ENCODE measurements around the gene DYNLL1.

The DYNLL1 gene

DNA sequence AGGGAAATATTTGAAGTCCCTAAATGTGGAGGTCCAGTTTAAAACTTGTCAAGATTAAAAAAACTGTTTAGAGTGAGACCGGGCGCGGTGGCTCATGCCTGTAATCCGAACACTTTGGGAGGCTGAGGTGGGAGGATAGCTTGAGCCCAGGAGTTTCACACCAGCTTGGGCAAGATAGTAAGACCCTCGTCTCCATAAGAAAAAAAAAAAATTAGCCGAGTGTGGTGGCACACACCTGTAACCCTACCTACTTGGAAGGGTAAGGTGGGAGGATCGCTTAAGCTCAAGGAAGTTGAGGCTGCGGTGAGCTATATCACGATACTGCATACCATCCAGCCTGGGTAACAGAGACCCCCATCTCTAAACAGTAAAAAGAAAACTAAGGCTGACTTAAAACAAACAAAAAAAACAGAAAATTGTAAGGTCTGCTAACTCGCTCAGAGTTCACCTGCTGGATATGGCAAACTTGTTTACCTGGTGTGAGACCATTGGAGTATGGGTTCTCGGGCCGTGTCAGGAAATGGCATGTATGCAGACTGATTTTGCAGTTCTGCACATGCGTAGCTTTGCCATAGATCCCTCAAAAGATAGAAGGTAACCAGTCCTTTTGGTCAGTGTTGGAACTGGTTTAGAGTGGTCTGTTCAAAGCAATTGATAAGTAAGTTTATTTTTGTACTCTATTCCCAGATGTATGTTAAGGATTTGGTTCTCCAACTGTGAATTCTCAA lies 40.3 kb downstream of the DYNLL1 start:
- Histone ChIP-seq H3K36me3 (replicated peaks; ENCODE audit: low read depth, low read length) (peaks cover 37% of the 10 kb centered on the region), H3K4me2 (ENCODE audit: low read length) (peak overlapping the region; percentile 66), H4K20me1 (ENCODE audit: insufficient read depth, low read length) (peaks cover 53% of the 10 kb centered on the region), H3K27me3 (ENCODE audit: low read depth, low read length) (no peaks in the 10 kb centered on the region), H3K79me2 (ENCODE audit: low read length) (peaks cover 71% of the 10 kb centered on the region), H3K9ac (ENCODE audit: low read length) (peak overlapping the region; percentile 87; the same call in 1 of the 2 replicates), H3K27ac (ENCODE audit: low read length) (no peak overlapping the region), H3K9me3 (ENCODE audit: insufficient read depth, low read length) (no peaks in the 10 kb centered on the region), H3K4me1 (ENCODE audit: low read length) (peaks cover 25% of the 10 kb centered on the region), H2AFZ (ENCODE audit: low read depth, low read length) (no peak overlapping the region), H3K4me3 (ENCODE audit: low read length) (peak overlapping the region; percentile 82)
- TF ChIP-seq, protein P1, sequence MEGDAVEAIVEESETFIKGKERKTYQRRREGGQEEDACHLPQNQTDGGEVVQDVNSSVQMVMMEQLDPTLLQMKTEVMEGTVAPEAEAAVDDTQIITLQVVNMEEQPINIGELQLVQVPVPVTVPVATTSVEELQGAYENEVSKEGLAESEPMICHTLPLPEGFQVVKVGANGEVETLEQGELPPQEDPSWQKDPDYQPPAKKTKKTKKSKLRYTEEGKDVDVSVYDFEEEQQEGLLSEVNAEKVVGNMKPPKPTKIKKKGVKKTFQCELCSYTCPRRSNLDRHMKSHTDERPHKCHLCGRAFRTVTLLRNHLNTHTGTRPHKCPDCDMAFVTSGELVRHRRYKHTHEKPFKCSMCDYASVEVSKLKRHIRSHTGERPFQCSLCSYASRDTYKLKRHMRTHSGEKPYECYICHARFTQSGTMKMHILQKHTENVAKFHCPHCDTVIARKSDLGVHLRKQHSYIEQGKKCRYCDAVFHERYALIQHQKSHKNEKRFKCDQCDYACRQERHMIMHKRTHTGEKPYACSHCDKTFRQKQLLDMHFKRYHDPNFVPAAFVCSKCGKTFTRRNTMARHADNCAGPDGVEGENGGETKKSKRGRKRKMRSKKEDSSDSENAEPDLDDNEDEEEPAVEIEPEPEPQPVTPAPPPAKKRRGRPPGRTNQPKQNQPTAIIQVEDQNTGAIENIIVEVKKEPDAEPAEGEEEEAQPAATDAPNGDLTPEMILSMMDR (IDR thresholded peaks at IDR 0.05; ENCODE audit: low read depth, low read length): no peak

DNA sequence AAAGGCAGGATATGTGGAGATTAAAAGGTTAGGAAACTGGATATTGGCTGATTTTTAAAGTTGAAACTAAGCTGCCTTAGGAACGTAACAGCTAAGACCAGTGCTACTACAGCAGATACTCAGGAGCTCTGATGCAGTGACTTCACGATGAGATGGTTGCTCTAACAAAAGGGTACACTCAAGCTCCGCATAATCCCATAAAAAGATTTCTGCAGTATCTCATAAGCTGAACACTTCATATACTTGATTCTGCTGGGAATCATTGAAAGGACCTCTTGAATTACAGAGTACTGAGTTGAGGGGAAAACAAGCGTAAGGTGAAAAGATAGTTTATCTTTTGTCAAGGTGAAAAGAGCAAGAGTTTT lies 41.9 kb downstream of the DYNLL1 start:
- H3K9me3 ChIP-seq (ENCODE audit: insufficient read depth, low read length): no peaks in the 10 kb centered on the region
- H3K27me3 ChIP-seq (ENCODE audit: low read depth, low read length): no peaks in the 10 kb centered on the region
- H4K20me1 ChIP-seq (ENCODE audit: insufficient read depth, low read length): peaks cover 62% of the 10 kb centered on the region
- peaks cover 87% of the 10 kb centered on the region for H3K79me2 ChIP-seq (ENCODE audit: low read length)
- peaks cover 21% of the 10 kb centered on the region for H3K4me1 ChIP-seq (ENCODE audit: low read length)
- H3K36me3 ChIP-seq (replicated peaks; ENCODE audit: low read depth, low read length): peaks cover 40% of the 10 kb centered on the region
- H2AFZ ChIP-seq (ENCODE audit: low read depth, low read length): no peak overlapping the region
- no peak for TF ChIP-seq EZH2phosphoT487 (IDR thresholded peaks at IDR 0.05; ENCODE audit: low read depth)
- TF ChIP-seq, protein P1 (IDR thresholded peaks at IDR 0.05; ENCODE audit: low read depth, low read length): no peak
- no peak overlapping the region for H3K9ac ChIP-seq (ENCODE audit: low read length)
- H3K4me3 ChIP-seq (ENCODE audit: low read length): no peak overlapping the region
- H3K4me2 ChIP-seq (ENCODE audit: low read length): no peak overlapping the region
- no peak overlapping the region for H3K27ac ChIP-seq (ENCODE audit: low read length)

DNA sequence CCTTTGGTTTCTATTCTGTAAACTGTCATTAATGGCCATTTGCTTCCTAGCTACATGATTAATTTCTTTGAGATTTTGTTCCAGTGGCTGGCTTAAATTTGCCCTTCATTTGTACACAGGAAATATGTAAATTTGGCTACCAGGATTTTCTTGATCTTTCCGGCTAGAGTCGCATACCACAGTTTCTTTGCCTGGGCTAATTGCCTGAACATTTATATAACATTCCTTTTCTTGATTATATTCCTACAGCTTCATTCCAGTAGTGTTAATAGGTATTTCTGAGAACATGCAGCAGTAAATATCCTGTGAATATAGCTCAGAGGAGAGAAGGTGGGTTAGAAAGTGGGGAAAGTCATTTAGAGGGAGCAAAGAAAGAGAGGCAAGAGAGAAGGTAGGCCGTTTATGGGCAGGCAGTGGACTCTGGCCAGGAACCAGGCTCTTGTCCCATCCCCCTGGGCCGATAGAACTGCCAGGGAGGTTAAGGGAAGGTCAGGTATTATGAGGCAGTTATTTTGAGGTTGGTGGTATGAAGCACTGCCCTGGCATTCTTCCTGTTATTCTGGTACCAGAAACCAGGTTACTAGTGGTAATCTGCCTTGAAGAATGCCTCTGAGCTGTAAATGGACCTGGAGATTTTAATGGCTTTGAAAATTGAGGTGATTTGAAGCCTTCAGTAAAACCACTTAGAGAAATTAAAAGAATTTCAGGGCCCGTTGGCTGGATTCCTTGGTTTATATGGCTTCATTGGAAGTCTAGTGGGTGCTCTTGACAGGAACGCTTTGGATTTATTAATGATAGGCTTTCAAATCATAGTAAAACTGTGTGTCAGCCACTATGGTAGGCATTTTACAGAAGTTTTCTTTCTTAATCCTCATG lies 42.6 kb downstream of the DYNLL1 start:
- peaks cover 44% of the 10 kb centered on the region for H3K36me3 ChIP-seq (replicated peaks; ENCODE audit: low read depth, low read length)
- H4K20me1 ChIP-seq (ENCODE audit: insufficient read depth, low read length): peaks cover 66% of the 10 kb centered on the region
- H3K4me1 ChIP-seq (ENCODE audit: low read length): peaks cover 21% of the 10 kb centered on the region
- no peak overlapping the region for H3K9ac ChIP-seq (ENCODE audit: low read length)
- H3K4me3 ChIP-seq (ENCODE audit: low read length): no peak overlapping the region
- H2AFZ ChIP-seq (ENCODE audit: low read depth, low read length): no peak overlapping the region
- no peaks in the 10 kb centered on the region for H3K27me3 ChIP-seq (ENCODE audit: low read depth, low read length)
- no peak overlapping the region for H3K4me2 ChIP-seq (ENCODE audit: low read length)
- TF ChIP-seq, protein P1 (IDR thresholded peaks at IDR 0.05; ENCODE audit: low read depth, low read length): no peak
- no peak for TF ChIP-seq EZH2phosphoT487 (IDR thresholded peaks at IDR 0.05; ENCODE audit: low read depth)
- H3K9me3 ChIP-seq (ENCODE audit: insufficient read depth, low read length): no peaks in the 10 kb centered on the region
- H3K27ac ChIP-seq (ENCODE audit: low read length): no peak overlapping the region
- peaks cover 94% of the 10 kb centered on the region for H3K79me2 ChIP-seq (ENCODE audit: low read length)

DNA sequence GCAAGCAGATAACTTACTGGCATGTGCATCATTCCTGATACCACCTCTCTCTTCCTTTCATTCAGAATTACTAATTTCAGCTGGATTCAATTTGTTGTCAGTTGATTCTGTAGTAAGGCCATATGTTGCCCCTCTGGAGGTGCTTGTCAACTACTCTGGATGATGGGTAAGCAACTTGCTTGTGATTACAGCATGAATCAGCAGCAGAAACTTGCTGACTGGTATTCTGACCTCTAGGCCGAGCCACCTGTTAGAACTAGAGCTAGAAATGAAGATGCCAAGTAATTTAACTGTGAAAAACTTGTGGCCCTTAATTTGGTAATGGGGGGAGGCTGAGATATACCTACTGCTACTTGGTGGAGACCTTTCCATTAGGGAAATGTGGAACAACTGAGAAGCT lies 43.4 kb downstream of the DYNLL1 start:
- no peak overlapping the region for H3K4me2 ChIP-seq (ENCODE audit: low read length)
- TF ChIP-seq, protein P1 (IDR thresholded peaks at IDR 0.05; ENCODE audit: low read depth, low read length): no peak
- TF ChIP-seq EZH2phosphoT487 (IDR thresholded peaks at IDR 0.05; ENCODE audit: low read depth): no peak
- H3K79me2 ChIP-seq (ENCODE audit: low read length): peaks cover 100% of the 10 kb centered on the region
- no peak overlapping the region for H3K9ac ChIP-seq (ENCODE audit: low read length)
- peaks cover 72% of the 10 kb centered on the region for H4K20me1 ChIP-seq (ENCODE audit: insufficient read depth, low read length)
- H2AFZ ChIP-seq (ENCODE audit: low read depth, low read length): no peak overlapping the region
- H3K27me3 ChIP-seq (ENCODE audit: low read depth, low read length): no peaks in the 10 kb centered on the region
- H3K36me3 ChIP-seq (replicated peaks; ENCODE audit: low read depth, low read length): peaks cover 44% of the 10 kb centered on the region
- H3K9me3 ChIP-seq (ENCODE audit: insufficient read depth, low read length): no peaks in the 10 kb centered on the region
- H3K4me3 ChIP-seq (ENCODE audit: low read length): no peak overlapping the region
- H3K4me1 ChIP-seq (ENCODE audit: low read length): peaks cover 21% of the 10 kb centered on the region
- no peak overlapping the region for H3K27ac ChIP-seq (ENCODE audit: low read length)
